ENCODE data around the gene SATB1.

GRCh38 chr3:18344306-18345014, 80.7 kb downstream of the SATB1 start:
- TF ChIP-seq, protein P1, sequence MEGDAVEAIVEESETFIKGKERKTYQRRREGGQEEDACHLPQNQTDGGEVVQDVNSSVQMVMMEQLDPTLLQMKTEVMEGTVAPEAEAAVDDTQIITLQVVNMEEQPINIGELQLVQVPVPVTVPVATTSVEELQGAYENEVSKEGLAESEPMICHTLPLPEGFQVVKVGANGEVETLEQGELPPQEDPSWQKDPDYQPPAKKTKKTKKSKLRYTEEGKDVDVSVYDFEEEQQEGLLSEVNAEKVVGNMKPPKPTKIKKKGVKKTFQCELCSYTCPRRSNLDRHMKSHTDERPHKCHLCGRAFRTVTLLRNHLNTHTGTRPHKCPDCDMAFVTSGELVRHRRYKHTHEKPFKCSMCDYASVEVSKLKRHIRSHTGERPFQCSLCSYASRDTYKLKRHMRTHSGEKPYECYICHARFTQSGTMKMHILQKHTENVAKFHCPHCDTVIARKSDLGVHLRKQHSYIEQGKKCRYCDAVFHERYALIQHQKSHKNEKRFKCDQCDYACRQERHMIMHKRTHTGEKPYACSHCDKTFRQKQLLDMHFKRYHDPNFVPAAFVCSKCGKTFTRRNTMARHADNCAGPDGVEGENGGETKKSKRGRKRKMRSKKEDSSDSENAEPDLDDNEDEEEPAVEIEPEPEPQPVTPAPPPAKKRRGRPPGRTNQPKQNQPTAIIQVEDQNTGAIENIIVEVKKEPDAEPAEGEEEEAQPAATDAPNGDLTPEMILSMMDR (IDR thresholded peaks at IDR 0.05) = no peak
- TF ChIP-seq POLR2A (IDR thresholded peaks at IDR 0.05) = no peak

Measured in body of pancreas (tissue), 4 donors.